Measurements from ENCODE around the gene PPL.

DNA sequence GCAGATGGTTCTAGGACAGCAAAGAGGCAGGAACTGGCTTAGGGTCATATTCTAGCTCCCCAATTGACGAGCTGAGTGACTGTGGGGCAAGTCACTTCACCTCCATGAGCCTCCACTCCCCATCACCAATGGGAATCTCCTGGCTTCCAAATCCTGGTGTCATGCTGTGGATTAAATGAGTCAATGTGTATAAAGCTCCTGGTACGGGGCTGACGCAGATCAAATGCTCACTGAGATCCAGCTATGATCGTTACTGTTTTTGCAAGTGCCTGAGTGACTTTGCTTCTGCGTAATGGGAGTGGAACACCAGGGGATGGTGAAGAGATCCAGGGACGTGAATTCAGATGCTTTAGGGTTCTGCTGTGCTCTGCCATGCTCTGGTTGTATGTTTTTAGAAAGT, 23.6 kb upstream of the PPL start:
- TF ChIP-seq TAF1 (IDR thresholded peaks at IDR 0.05; ENCODE audit: low read depth) (no peak), NFIC (IDR thresholded peaks at IDR 0.05) (no peak), EP300 (IDR thresholded peaks at IDR 0.05; ENCODE audit: borderline replicate concordance) (no peak), CREB1 (IDR thresholded peaks at IDR 0.05; ENCODE audit: low read depth) (no peak), CEBPB (IDR thresholded peaks at IDR 0.05) (no peak), RAD21 (IDR thresholded peaks at IDR 0.05; ENCODE audit: low read depth) (no peak), MAX (IDR thresholded peaks at IDR 0.05) (no peak), ZBTB7A (IDR thresholded peaks at IDR 0.05; ENCODE audit: low read depth) (no peak), FOXM1 (IDR thresholded peaks at IDR 0.05; ENCODE audit: borderline replicate concordance, low read depth) (no peak)
